ENCODE data around the gene DLGAP4.

DLGAP4 gene

DNA sequence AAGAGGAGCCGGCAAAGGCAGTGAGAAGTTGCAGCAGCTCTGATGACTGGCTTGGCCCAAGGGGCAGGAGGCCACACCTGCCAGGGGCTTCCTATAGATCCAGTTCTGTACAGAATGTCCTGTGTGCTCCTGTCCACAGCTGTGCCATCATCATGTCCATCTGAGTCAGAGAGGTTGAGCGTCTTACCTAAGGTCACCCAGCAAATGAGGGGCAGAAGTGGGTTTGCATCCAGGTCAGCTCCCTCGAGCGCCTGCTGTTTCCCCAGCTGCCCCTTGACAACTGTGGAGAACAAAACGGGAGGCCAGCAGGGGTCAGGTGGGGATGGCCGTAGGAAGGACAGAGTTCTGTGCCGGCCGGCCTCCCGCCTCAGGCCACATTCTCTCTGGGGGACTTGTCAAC is 47.6 kb downstream of the DLGAP4 start:
- Histone ChIP-seq H3K4me3 (ENCODE audit: insufficient read length, low read depth) (no peak overlapping the region), H3K4me1 (ENCODE audit: insufficient read depth, insufficient read length) (peaks cover 15% of the 10 kb centered on the region), H3K9me3 (ENCODE audit: insufficient read depth, low read length) (no peaks in the 10 kb centered on the region), H3K36me3 (ENCODE audit: insufficient read depth, insufficient read length, low read length) (no peaks in the 10 kb centered on the region), H3K27me3 (ENCODE audit: insufficient read depth, insufficient read length) (no peaks in the 10 kb centered on the region), H3K9ac (ENCODE audit: insufficient read length, low read depth) (no peak overlapping the region)
- TF ChIP-seq YY1 (IDR thresholded peaks at IDR 0.05; ENCODE audit: insufficient read depth, insufficient read length) (no peak), ZNF274 (IDR thresholded peaks at IDR 0.05; ENCODE audit: low read depth, low read length) (no peak), SUZ12 (IDR thresholded peaks at IDR 0.05; ENCODE audit: extremely low read depth, insufficient read depth, insufficient read length) (no peak)
- no peak for DNase-seq (ENCODE audit: low read depth, low spot score)

DNA sequence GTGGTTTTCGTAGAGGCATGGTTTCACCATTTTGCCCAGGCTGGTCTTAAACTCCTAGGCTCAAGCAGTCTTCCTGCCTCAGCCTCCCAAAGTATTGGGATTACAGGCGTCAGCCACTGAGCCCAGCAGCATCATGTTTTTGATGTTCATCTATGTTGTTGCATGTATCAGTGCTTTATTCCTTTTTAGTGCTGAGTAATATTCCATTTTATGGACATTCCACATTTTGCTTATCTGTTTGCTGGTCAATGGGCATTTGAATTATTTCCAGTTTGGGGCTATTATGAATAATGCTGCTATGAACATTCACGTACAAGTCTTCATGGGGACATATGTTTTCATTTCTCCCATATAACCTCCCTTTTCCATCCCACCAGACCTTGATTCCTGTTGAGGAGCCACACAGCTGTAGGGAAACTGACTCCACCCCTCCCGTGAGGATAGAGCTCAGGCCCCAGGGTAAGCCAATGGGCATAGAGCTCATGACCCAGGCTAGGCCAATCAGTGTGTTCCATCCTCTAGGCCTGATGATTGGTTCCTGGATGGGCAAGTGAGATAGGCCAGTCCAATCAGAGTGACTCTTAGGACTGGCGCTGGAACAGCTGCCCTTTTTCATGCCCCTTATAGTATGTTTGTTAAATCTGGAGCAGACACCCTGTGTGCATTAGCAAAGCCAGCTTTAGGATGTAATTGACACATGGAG is 49.5 kb downstream of the DLGAP4 start:
- H3K9me3 ChIP-seq (ENCODE audit: insufficient read depth, low read length) = no peaks in the 10 kb centered on the region
- no peak for DNase-seq (ENCODE audit: low read depth, low spot score)
- TF ChIP-seq SUZ12 (IDR thresholded peaks at IDR 0.05; ENCODE audit: extremely low read depth, insufficient read depth, insufficient read length) (no peak), YY1 (IDR thresholded peaks at IDR 0.05; ENCODE audit: insufficient read depth, insufficient read length) (no peak)
- no peak overlapping the region for H3K9ac ChIP-seq (ENCODE audit: insufficient read length, low read depth)
- H3K4me1 ChIP-seq (ENCODE audit: insufficient read depth, insufficient read length) = peaks cover 23% of the 10 kb centered on the region
- H3K4me3 ChIP-seq (ENCODE audit: insufficient read length, low read depth) = no peak overlapping the region
- no peaks in the 10 kb centered on the region for H3K36me3 ChIP-seq (ENCODE audit: insufficient read depth, insufficient read length, low read length)
- no peaks in the 10 kb centered on the region for H3K27me3 ChIP-seq (ENCODE audit: insufficient read depth, insufficient read length)

DNA sequence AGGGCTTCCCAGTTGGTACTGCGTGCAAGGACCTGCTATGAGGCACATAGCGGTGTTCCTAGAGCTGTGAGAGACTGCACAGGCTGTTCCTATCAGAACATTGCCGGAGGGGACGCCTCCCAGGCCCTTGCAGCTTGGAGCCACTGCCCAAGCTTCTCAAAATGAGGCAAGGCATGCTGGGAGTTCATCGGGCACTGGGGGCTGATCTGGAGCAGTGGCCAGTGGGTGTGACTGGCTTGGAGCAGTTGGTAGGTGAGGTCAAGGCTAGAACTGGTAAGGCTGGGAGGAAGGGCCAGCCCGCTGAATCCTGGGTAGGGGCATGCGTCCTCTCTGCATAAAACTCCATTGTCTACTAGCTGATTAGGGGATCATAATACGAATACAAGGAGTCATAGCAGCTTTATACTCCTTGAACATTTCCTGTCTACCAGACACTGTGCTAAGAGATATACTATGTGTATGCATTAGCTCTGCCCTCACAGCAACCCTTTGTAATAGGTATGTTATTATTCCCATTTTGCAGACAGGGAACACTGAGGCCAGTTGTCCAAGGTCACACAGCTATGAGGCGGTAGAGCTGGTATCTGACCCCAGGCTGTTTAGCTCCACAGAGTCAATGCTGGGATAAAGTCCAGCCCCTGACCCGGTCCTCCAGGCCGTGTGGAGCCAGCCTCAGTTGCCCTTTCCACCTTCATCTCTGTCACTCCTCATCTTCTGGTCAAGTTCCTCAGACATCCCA is 53.7 kb downstream of the DLGAP4 start:
- no peaks in the 10 kb centered on the region for H3K9me3 ChIP-seq (ENCODE audit: insufficient read depth, low read length)
- H3K4me1 ChIP-seq (ENCODE audit: insufficient read depth, insufficient read length) = peaks cover 14% of the 10 kb centered on the region
- H3K4me3 ChIP-seq (ENCODE audit: insufficient read length, low read depth) = no peak overlapping the region
- DNase-seq (ENCODE audit: low read depth, low spot score) = no peak
- H3K36me3 ChIP-seq (ENCODE audit: insufficient read depth, insufficient read length, low read length) = no peaks in the 10 kb centered on the region
- H3K27me3 ChIP-seq (ENCODE audit: insufficient read depth, insufficient read length) = no peaks in the 10 kb centered on the region
- H3K9ac ChIP-seq (ENCODE audit: insufficient read length, low read depth) = no peak overlapping the region
- no peak for TF ChIP-seq YY1 (IDR thresholded peaks at IDR 0.05; ENCODE audit: insufficient read depth, insufficient read length)
- TF ChIP-seq ZNF274 (IDR thresholded peaks at IDR 0.05; ENCODE audit: low read depth, low read length) = no peak
- no peak for TF ChIP-seq SUZ12 (IDR thresholded peaks at IDR 0.05; ENCODE audit: extremely low read depth, insufficient read depth, insufficient read length)

DNA sequence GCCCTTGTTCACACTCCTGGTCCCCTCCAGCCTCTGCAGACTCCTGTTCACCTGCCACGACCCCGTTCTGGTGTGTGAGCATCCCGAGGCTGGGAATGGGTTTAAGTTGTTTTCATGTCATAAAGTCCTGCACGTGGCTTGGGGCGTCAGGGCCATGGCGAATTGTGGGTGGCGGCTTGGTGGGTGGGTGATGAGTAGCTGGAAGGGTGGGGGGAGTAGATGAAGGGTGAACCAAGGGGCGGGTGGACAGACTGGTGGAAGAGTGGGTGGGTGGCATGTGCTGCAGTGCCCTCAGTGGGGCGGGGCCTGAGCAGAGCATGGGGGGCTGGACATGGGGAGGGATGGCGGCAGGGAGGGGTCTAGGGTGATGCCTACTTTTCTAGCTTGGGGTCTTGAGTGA is 54.3 kb downstream of the DLGAP4 start:
- no peak overlapping the region for H3K4me3 ChIP-seq (ENCODE audit: insufficient read length, low read depth)
- no peaks in the 10 kb centered on the region for H3K9me3 ChIP-seq (ENCODE audit: insufficient read depth, low read length)
- TF ChIP-seq YY1 (IDR thresholded peaks at IDR 0.05; ENCODE audit: insufficient read depth, insufficient read length) (no peak), ZNF274 (IDR thresholded peaks at IDR 0.05; ENCODE audit: low read depth, low read length) (no peak), SUZ12 (IDR thresholded peaks at IDR 0.05; ENCODE audit: extremely low read depth, insufficient read depth, insufficient read length) (no peak)
- no peak overlapping the region for H3K9ac ChIP-seq (ENCODE audit: insufficient read length, low read depth)
- H3K4me1 ChIP-seq (ENCODE audit: insufficient read depth, insufficient read length) = peaks cover 14% of the 10 kb centered on the region
- H3K36me3 ChIP-seq (ENCODE audit: insufficient read depth, insufficient read length, low read length) = no peaks in the 10 kb centered on the region
- no peaks in the 10 kb centered on the region for H3K27me3 ChIP-seq (ENCODE audit: insufficient read depth, insufficient read length)
- no peak for DNase-seq (ENCODE audit: low read depth, low spot score)

DNA sequence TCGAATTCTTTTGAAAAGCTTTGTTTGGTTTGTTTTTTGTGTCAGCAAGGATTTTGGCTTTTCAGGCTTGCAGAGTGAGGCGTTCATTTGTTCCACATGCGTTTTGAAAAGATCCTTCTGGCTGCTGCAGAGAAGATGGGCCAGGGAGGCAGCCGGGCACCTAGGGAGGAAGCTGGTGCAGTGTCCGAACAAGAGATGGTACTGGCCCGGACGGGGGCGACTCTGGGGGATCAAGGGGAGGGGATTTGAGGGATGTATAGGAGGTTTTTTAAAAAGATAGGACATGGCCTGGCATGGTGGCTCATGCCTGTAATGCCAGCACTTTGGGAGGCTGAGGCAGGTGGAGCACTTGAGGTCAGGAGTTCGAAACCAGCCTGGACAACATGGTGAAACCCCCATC is 55.3 kb downstream of the DLGAP4 start:
- Histone ChIP-seq H3K9ac (ENCODE audit: insufficient read length, low read depth) (no peak overlapping the region), H3K4me3 (ENCODE audit: insufficient read length, low read depth) (no peak overlapping the region), H3K9me3 (ENCODE audit: insufficient read depth, low read length) (no peaks in the 10 kb centered on the region), H3K36me3 (ENCODE audit: insufficient read depth, insufficient read length, low read length) (no peaks in the 10 kb centered on the region), H3K27me3 (ENCODE audit: insufficient read depth, insufficient read length) (no peaks in the 10 kb centered on the region), H3K4me1 (ENCODE audit: insufficient read depth, insufficient read length) (peaks cover 14% of the 10 kb centered on the region)
- no peak for TF ChIP-seq SUZ12 (IDR thresholded peaks at IDR 0.05; ENCODE audit: extremely low read depth, insufficient read depth, insufficient read length)
- no peak for TF ChIP-seq ZNF274 (IDR thresholded peaks at IDR 0.05; ENCODE audit: low read depth, low read length)
- no peak for TF ChIP-seq YY1 (IDR thresholded peaks at IDR 0.05; ENCODE audit: insufficient read depth, insufficient read length)
- DNase-seq (ENCODE audit: low read depth, low spot score) = no peak

DNA sequence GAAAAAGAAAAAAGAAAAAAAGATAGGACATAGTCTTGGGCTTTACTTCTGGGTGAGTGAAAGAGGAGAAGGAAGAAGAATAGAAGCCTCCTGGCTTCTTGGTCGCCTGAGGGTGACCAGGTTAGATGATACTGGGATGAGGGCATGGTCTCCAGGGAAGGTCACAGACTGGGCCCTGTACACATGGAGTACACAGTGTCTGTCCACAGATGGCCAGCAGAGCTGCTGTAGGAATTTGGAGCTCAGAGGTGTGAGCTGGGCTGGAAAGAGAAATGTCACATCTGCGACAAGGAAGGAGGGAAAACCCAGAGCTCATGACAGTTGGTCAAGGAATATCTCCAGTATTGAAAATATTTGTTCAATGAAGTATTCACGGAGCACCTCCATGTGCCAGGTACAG is 56.1 kb downstream of the DLGAP4 start:
- Histone ChIP-seq H3K4me3 (ENCODE audit: insufficient read length, low read depth) (no peak overlapping the region), H3K9me3 (ENCODE audit: insufficient read depth, low read length) (no peaks in the 10 kb centered on the region), H3K36me3 (ENCODE audit: insufficient read depth, insufficient read length, low read length) (no peaks in the 10 kb centered on the region), H3K27me3 (ENCODE audit: insufficient read depth, insufficient read length) (no peaks in the 10 kb centered on the region), H3K9ac (ENCODE audit: insufficient read length, low read depth) (no peak overlapping the region), H3K4me1 (ENCODE audit: insufficient read depth, insufficient read length) (peaks cover 14% of the 10 kb centered on the region)
- DNase-seq (ENCODE audit: low read depth, low spot score) = no peak
- TF ChIP-seq YY1 (IDR thresholded peaks at IDR 0.05; ENCODE audit: insufficient read depth, insufficient read length) (no peak), ZNF274 (IDR thresholded peaks at IDR 0.05; ENCODE audit: low read depth, low read length) (no peak), SUZ12 (IDR thresholded peaks at IDR 0.05; ENCODE audit: extremely low read depth, insufficient read depth, insufficient read length) (no peak)

DNA sequence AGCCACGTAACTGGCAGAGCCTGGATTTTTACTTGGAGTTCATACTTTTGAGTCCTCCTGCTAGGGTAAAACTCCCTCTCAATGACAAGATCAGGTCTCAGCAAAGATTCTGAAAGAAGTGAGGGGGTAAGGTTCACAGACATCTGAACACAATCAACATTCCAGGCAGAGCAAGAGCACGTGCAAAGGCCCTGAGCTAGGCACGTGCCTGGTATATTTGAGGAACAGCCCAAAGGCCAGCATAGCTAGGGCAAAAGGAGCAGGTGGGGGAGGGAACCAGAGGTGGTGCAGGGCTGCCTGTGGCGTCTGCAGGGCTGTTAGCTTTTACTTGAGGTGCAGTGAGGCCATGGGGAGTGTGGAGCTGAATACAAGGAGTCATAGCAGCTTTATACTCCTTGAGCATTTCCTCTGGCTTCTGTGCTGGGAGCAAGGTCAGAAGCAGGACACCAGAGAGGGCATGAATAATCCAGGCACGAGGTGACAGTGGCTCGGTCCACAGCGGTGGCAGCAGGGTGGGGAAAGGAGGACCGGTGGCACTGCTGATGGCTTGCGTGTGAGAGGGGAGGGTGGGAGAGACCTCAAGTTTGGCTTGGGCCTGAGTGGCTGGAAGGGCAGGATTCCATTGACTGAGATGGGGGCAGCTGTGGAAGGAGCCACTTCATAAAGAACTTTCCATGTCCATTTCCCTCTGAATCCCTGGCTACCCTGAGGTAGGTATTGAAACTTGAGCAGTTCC is 57.0 kb downstream of the DLGAP4 start:
- Histone ChIP-seq H3K4me1 (ENCODE audit: insufficient read depth, insufficient read length) (peaks cover 14% of the 10 kb centered on the region), H3K9me3 (ENCODE audit: insufficient read depth, low read length) (no peaks in the 10 kb centered on the region), H3K9ac (ENCODE audit: insufficient read length, low read depth) (no peak overlapping the region), H3K36me3 (ENCODE audit: insufficient read depth, insufficient read length, low read length) (no peaks in the 10 kb centered on the region), H3K27me3 (ENCODE audit: insufficient read depth, insufficient read length) (no peaks in the 10 kb centered on the region), H3K4me3 (ENCODE audit: insufficient read length, low read depth) (no peak overlapping the region)
- DNase-seq (ENCODE audit: low read depth, low spot score) = no peak
- TF ChIP-seq ZNF274 (IDR thresholded peaks at IDR 0.05; ENCODE audit: low read depth, low read length) (no peak), YY1 (IDR thresholded peaks at IDR 0.05; ENCODE audit: insufficient read depth, insufficient read length) (no peak), SUZ12 (IDR thresholded peaks at IDR 0.05; ENCODE audit: extremely low read depth, insufficient read depth, insufficient read length) (no peak)
